Suprapubic skin (tissue), 4 donors: ENCODE data around the gene ST3GAL6.

Experiments used
- EP300 ChIP-seq: sonication (generic); formaldehyde crosslinking; IDR thresholded peaks from one replicate; pipeline ENCODE4 v1.6.1; 2017; ENCODE audit warnings: antibody characterized with exemption
- POLR2A ChIP-seq, 2 donors: fragments of 450-650 bp; IDR thresholded peaks; one replicate each; pipeline ENCODE4 v1.6.1; 2017; ENCODE audit warnings: antibody characterized with exemption in 2 of 2, mild to moderate bottlenecking in 2 of 2, moderate library complexity in 2 of 2
- POLR2AphosphoS5 ChIP-seq, 3 donors: sonication (generic); formaldehyde crosslinking; IDR thresholded peaks; one replicate each; pipeline ENCODE4 v1.6.1; 2017; ENCODE audit warnings: antibody characterized with exemption in 3 of 3
- TF ChIP-seq, protein P1 (sequence below), 2 donors: fragments of 200-600 bp in 1 of 2; fragments of 450-650 bp in 1 of 2; sonication (generic) in 1 of 2; IDR thresholded peaks; one replicate each; pipeline ENCODE4 v1.5.1; 2016 to 2019; ENCODE audit warnings: antibody characterized with exemption in 2 of 2, mild to moderate bottlenecking in 1 of 2, moderate library complexity in 1 of 2

DNA sequence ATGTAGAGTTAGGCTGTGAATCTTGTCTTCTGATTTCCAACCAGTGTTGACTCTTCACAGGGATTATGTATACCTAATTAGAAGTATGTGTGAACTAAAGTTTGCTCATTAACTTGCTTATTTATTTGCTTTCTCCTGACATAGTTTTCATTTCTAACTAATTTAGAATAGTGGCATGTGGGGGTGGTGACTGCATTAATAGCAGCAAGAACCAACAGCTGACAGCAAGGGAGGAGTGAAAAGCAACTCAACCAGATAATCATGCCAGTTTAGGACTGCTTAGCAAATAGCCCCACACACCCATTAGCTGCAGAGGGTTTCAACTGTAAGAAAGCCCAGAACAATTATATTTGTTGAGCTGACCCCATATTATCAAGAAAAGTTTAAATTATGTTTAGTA is 3.8 kb downstream of the ST3GAL6 start:
- TF ChIP-seq, protein P1, sequence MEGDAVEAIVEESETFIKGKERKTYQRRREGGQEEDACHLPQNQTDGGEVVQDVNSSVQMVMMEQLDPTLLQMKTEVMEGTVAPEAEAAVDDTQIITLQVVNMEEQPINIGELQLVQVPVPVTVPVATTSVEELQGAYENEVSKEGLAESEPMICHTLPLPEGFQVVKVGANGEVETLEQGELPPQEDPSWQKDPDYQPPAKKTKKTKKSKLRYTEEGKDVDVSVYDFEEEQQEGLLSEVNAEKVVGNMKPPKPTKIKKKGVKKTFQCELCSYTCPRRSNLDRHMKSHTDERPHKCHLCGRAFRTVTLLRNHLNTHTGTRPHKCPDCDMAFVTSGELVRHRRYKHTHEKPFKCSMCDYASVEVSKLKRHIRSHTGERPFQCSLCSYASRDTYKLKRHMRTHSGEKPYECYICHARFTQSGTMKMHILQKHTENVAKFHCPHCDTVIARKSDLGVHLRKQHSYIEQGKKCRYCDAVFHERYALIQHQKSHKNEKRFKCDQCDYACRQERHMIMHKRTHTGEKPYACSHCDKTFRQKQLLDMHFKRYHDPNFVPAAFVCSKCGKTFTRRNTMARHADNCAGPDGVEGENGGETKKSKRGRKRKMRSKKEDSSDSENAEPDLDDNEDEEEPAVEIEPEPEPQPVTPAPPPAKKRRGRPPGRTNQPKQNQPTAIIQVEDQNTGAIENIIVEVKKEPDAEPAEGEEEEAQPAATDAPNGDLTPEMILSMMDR (IDR thresholded peaks at IDR 0.05) = no peak
- TF ChIP-seq POLR2A (IDR thresholded peaks at IDR 0.05) = no peak
- no peak for TF ChIP-seq EP300
- no peak for TF ChIP-seq POLR2AphosphoS5 (IDR thresholded peaks at IDR 0.05)
